ENCODE results near the gene CANT1.

The CANT1 gene

GRCh38 chr17:78993981-78994671, 15.4 kb downstream of the CANT1 start:
- no peak for DNase-seq

GRCh38 chr17:78993241-78993956, 16.2 kb downstream of the CANT1 start:
- DNase-seq = peak; percentile 53

DNA sequence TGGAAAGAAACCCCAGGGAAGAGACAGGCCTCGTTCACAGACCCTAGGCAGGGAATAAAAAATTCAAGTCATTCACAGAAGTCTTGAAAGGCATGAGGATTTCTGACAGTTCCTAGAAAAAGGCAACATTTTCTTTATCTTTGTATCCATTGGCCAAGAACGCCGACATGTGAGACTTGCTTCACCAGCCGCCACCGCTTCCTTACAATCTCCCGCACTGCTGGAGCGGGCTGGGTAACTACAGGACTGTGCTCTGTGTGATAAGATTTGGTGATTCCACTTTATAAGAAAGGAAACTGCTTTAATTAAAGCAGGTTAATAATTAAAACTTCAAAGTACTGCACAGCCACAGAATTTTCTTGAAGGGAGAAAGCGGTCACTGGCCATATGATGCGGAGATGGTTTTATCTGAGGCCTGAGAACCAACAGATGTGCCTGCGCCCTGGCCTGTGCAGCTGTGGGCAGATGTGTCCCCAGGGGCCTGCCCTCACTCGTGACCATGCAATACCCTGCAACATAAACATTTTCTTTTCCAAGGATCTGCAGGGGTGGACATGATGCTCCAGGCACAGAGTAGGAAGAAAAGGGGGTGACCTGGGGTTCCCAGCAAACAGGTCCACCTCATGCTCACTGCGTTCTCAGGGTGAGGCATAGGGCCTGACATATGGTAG, 16.9 kb downstream of the CANT1 start:
- no peak for DNase-seq

- no peak for DNase-seq
Measured at GRCh38 chr17:78991906-78992532, 17.5 kb downstream of the CANT1 start.

- no peak for DNase-seq
Measured at GRCh38 chr17:78991017-78991738, 18.4 kb downstream of the CANT1 start.

GRCh38 chr17:78990349-78991016, 19.1 kb downstream of the CANT1 start:
- DNase-seq = no peak

- no peak for DNase-seq
Measured at GRCh38 chr17:78988152-78988551, 21.4 kb downstream of the CANT1 start.

DNA sequence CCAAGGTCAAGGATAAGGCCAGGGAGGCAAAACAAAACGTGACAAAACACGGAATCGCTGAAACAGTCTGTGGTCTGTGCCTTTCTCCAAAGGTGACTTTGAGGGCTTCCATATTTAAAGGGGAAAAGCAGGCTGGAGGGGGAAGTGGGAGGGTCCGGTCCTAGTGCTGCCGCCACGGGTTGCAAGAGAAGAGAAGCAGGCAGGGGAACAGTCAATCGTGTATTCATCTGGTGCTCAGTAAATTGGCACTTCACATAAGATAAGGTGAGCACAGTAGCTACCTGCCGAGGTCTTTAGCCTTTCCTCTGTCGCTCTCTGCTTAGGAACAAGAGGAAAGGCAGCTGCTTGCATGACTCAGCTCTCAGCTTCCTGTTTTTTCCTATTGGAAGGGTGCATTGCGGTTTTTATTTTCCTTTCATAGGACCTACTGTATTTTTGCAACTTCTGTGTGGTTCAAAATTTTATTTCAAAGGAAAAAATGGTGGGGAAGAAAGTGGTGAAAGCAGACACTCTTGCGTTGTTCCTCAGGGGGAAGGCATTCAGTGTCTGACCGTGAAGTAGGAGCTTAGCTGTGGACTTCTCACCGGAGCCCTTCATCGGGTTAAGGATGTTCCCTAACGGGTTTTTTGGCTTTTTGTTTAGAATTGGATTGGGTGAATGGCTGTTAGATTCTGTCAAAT, 22.8 kb downstream of the CANT1 start:
- DNase-seq = no peak

DNA sequence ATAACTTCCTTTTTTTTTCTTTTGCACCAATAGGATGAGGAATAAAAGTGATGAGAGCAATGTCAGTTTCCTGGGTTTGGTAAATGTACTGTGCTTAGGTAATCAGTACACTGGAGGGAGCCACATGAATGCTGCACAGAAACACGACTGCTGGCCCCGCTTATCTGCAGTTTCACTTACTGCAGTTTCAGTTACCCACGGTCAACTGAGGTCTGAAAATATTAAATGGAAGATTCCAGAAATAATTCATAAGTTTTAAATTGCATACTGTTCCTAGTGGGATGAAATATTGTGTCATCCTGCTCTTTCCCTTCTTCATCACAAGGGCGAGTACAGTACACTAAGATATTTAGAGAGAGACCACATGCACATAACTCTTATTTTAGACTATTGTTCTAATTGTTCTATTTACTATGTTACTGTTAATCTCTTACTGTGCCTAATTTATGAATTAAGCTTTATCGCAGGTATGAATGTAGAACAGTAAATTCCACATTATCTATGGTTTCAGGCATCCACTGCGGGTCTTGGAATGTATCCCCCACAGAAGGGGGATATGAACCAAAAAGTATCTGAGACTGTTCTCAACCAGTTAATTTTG, 23.4 kb downstream of the CANT1 start:
- no peak for DNase-seq

DNA sequence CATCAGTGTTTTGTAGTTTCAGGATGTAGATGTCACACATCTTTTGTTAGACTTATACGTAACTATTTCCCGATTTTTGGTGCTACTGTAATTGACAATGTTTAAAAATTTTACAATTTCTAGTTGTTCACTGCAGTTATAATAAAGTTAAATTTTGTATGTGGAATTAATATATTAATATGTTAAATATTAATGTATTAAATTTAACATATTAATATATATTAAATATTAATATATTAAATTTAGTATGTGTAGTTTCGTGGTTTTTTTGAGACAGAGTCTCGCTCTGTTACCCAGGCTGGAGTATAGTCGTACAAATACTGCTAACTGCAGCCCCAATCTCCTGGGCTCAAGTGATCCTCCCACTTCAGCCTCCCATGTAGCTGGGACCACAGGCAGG, 24.2 kb downstream of the CANT1 start:
- no peak for DNase-seq

DNA sequence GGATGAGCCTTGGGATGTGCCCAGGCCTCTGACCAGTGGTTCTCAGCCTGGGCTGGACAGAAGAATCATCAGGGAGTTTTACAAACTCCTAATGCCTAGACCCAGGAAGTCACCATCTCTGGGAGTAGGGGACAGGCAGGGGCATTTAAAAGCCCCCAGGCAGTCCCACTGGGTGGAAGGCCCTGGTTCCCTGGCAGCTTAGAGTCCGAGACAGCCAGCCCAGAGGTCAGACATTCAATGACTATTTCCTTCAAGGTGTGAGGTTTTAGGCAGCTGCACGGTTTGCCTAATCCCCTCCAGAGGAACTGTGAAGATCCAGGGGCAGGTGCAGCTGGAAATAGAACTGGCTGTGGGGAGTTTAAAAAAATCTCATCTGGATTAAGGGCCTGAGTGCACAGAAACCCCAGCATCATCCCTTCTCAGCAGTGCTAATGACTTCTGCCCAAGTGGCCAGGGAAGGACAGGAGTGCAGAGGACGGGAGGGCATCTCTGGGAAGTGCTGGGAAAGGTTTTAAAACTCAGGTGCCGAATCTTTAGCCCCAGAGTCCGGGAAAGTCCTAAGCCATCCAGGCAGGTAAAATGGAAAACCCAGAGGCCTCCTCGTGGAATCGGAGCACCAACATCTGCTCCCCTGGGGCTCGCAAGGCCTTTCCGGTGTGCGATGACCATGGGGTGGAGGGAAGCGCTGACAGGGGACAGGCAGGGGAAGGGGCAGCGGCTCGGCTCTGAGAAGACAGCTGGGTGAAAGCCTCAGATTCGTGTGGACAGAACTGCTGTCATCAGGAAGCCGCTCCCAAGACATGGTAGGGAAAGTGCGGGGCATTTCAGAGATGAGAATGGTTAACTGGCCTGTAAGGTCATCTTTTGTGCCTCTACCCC, 28.3 kb downstream of the CANT1 start:
- no peak for DNase-seq

DNA sequence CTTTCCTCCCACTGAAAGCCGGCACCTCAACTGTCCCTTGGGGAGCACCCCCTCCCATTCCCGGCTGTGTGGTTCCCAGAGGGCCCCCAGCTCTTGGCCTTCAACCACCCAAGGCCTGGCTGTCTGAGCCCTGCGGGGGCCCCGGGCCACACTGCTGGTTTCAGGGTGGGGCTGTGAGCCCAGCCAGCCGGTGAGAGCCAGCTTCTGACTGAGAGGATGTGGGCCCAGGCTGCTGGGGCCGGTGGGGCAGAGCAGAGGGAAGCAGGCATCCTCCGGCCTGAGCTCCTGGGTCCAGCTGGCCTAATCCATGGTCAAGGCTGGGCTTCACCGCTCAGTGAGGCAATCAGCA, 29.0 kb downstream of the CANT1 start:
- no peak for DNase-seq

- DNase-seq = no peak
Measured at GRCh38 chr17:78979780-78980623, 29.6 kb downstream of the CANT1 start, which contains the start of gene LGALS3BP. Gene LGALS3BP, minus strand, starts transcription at chr17:78979923. Its CDS starts 2,732 bp downstream, at chr17:78977191.

GRCh38 chr17:78977997-78978973, 31.3 kb downstream of the CANT1 start:
- no peak for DNase-seq

DNA sequence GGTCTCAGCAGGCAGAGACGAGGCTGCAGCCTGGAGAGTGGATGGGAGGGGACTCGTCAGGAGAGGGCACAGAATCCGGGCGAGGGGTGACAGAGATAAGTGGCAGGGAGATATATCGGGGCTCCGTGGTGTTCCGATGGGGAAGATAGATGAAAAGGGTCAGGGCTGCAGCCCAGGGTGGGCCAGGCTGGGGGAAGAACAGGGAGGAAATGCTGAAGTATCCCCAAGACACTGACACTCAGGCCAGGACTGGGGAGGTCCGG, 32.0 kb downstream of the CANT1 start:
- DNase-seq = no peak

- no peak for DNase-seq
Measured at GRCh38 chr17:78976907-78977680, 32.5 kb downstream of the CANT1 start.
